GM12874 (cell line): ENCODE measurements around the gene DENND5A.
A peak's percentile ranks its signal among the peaks of the same experiment; 100 is the strongest.

ENCODE experiments used
- TF ChIP-seq, protein P1 (sequence below): IDR thresholded peaks from 2 replicates; pipeline ENCODE4 v1.5.1; 2011; ENCODE audit warnings: low read depth, mild to moderate bottlenecking, control low read depth, low read length, moderate library complexity; ENCODE audit not compliant: insufficient read depth

Gene DENND5A

DNA sequence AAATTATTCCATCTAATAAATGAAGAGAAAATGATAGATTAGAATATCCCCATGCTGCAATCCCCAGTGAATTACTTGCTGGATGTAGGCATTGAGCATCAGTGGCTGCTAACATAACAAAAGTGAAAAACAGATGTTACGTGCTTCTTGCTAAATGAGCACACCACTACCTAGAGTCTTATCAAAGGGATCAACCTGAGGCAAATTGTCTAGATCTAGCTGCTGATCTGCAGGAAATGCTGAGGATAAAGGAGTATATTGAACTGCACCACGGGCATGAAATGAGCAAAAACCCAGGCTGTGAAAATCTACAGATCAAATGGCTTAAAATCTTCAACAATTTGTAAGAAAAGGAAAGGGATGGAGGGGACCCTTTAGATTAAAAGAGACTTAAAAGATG is 128.4 kb downstream of the DENND5A start:
- TF ChIP-seq, protein P1, sequence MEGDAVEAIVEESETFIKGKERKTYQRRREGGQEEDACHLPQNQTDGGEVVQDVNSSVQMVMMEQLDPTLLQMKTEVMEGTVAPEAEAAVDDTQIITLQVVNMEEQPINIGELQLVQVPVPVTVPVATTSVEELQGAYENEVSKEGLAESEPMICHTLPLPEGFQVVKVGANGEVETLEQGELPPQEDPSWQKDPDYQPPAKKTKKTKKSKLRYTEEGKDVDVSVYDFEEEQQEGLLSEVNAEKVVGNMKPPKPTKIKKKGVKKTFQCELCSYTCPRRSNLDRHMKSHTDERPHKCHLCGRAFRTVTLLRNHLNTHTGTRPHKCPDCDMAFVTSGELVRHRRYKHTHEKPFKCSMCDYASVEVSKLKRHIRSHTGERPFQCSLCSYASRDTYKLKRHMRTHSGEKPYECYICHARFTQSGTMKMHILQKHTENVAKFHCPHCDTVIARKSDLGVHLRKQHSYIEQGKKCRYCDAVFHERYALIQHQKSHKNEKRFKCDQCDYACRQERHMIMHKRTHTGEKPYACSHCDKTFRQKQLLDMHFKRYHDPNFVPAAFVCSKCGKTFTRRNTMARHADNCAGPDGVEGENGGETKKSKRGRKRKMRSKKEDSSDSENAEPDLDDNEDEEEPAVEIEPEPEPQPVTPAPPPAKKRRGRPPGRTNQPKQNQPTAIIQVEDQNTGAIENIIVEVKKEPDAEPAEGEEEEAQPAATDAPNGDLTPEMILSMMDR: no peak

DNA sequence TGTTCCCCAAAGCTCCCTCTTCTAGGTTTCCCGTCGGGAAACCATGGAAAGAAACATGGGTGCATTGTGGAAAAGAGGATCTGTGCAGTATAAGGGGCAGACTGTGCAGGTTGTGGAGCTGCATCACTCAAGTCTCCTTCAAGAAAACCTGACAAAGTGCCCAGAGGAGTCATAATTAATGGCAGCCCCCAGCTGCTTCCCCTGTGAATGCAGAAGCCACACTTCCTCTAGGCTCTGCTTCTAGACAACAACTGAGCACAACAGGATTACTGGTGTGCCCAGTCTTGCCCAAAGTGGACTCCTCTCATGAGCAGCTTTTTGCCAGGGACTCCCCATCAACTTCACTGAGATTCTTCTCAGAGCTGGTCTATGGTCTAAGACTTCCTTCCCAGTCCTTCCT is 131.2 kb downstream of the DENND5A start:
- TF ChIP-seq, protein P1: no peak

DNA sequence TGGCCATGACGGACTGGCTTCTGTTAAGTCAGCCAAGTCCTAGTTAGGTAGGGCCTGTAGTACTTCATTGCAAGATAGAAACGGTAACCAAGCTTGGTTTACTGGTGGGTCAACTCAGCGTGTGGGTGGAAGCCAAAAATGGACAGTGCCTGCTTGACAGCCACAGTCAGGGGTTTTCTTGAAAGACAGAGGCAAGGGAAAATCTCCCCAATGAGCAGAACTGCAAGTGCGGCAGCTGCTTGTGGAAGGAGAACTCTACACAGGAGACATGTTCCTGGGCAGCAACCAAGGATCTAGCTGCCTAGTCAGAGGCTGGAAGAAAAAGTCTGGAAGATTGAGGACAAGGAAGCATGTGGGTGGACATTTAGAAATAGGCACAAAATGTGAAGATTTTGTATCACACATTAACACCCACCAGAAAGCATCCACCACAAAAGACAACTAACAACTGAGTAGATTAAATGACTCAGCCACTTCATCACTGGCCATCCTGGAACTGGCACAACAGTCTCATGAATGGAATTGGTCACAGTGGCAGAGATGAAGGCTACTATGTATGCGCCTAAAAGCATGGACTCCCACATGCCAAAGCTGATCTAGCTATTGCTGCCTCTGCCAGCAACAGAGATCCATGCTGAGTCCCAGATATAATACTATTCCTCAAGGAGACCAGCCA is 132.8 kb downstream of the DENND5A start:
- TF ChIP-seq, protein P1: no peak

DNA sequence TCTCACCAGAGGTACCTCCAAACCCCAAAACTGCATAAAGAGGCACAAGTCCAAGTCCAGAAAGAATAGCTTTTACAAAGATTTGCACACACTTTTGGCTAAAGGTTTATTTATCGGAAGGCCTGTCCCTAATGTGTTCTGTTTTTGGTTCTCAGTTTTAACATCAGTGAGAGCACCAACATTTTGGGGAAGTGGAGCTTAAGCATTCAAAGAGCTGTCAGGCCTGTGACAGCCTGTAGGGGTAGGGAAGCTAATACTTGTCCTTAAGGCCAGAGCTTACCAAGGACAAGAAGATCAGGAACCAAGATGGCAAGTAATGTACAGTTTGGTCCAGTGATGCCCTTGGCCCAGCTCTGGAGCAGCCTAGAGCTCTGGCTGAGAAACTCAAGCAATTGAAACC is 134.9 kb downstream of the DENND5A start:
- TF ChIP-seq, protein P1: 0 out of 2 replicates have a peak, but pooled peaks have one; percentile 7

DNA sequence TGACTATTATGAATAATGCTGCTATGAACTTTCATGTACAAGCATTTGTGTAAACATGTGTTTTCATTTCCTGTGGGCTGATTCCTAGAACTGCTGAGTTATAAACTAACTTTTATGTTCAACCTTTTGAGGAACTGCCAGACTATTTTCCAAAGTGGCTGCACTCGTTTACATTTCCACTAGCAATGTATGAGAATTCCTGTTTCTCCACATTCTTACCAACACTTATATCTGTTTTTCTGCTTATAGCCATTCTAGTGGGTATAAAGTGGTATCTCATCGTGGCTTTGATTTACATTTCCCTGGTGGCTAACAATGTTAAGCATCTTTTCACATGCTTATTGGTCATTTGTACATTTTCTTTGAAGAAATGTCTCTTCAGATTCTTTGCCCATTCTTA is 138.5 kb downstream of the DENND5A start:
- TF ChIP-seq, protein P1: no peak

DNA sequence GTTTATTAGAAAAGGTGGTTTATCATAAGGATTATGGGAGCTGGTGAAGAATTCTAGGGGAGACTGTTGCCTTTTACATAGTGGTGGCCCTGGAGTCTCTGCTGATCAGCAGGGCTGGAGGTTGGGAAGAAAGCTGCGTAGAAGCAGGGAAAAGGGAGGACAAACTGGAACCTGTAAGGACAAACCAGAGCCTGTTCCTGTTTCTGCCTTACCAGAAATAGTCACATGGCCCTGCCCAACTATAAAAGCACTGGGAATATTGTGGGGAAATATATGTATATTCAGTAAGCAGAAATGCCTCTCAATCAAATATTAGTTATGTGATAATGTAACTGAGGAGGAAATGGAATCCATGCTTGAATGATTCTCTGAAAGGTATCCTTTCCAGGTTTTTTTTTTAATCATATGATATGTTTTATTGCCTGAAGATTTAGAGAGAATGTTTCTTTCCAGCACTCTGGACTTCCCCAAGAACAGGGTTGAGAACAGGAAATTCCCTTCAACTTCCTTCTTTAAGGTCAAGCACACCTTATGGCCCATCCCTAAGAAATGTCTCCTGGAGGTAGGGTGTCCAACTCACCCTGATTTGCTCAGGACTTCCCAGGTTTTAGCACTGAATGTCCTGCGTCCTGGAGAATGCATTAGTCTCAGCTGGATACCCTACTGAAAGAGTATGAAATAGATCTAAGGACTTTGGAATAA is 139.8 kb downstream of the DENND5A start:
- TF ChIP-seq, protein P1: no peak

DNA sequence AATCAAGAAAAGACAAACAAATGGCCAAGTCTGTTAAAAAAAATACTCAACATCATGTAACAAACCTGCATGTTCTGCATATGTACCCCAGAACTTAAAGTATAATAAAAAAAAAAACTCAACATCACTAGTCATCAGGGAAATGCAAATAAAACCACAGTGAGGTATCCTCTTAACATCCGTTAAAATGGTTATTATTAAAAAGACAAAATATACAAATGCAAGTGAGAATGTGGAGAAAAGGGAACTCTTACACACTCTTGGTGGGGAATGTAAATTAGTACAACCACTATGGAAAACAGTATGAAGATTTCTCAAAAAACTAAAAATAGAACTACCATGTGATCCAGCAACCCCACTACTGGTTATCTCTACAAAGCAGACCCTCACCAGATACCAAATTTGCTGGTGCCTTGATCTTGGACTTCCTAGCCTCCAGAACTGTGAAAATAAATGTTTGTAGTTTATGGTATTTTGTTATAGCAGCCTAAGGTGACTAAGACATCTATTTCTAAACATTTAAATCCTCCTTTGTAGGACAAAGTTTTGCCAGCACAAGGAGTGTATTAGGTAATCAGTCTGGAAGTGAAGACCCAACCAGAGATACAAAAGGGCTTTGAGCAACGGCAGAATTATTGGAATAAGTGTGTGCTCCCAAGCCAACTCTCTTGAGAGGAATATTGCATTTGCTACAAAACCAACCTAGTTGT is 141.4 kb downstream of the DENND5A start:
- TF ChIP-seq, protein P1: no peak
